DOHH2 (cell line): ENCODE measurements around the gene CMSS1.

Source experiments
- H3F3A ChIP-seq: fragments of 200-600 bp; sonication (generic), shearing (Covaris generic); 2 replicates; pipeline ENCODE4 v1.6.0; 2016; ENCODE audit warnings: antibody characterized with exemption, mild to moderate bottlenecking; ENCODE audit not compliant: control insufficient read depth, insufficient read depth
- H3K27ac ChIP-seq: fragments of 200-600 bp; sonication (generic); 2 replicates; pipeline ENCODE4 v1.5.1; 2014; ENCODE audit warnings: low read depth, mild to moderate bottlenecking, low read length, moderate library complexity
- H3K27me3 ChIP-seq: fragments of 200-600 bp; sonication (generic); 2 replicates; pipeline ENCODE4 v1.6.1; 2014; ENCODE audit warnings: mild to moderate bottlenecking, low read length, mixed read lengths; ENCODE audit not compliant: control insufficient read depth
- H3K36me3 ChIP-seq: fragments of 200-600 bp; sonication (generic); 2 replicates; pipeline ENCODE4 v1.6.1; 2014; ENCODE audit warnings: mild to moderate bottlenecking, low read length, moderate library complexity, mixed read lengths; ENCODE audit not compliant: control insufficient read depth
- H3K4me1 ChIP-seq: fragments of 200-600 bp; sonication (generic); 2 replicates; pipeline ENCODE4 v1.6.1; 2014; ENCODE audit warnings: mild to moderate bottlenecking, low read length, mixed read lengths; ENCODE audit not compliant: control insufficient read depth
- H3K4me2 ChIP-seq: fragments of 200-600 bp; sonication (generic); 2 replicates; pipeline ENCODE4 v1.6.0; 2014; ENCODE audit warnings: mild to moderate bottlenecking, low read length, moderate library complexity
- H3K4me3 ChIP-seq: fragments of 200-600 bp; sonication (generic); 2 replicates; pipeline ENCODE4 v1.5.1; 2014; ENCODE audit warnings: mild to moderate bottlenecking, low read length, mixed read lengths
- H3K79me2 ChIP-seq: fragments of 200-600 bp; sonication (generic); 2 replicates; pipeline ENCODE4 v1.6.1; 2014; ENCODE audit warnings: mild to moderate bottlenecking, low read length, mixed read lengths; ENCODE audit not compliant: control insufficient read depth
- H3K9me2 ChIP-seq: fragments of 200-600 bp; sonication (generic); replicated peaks from 2 replicates; pipeline ENCODE4 v1.6.1; 2014; ENCODE audit warnings: mild to moderate bottlenecking, low read length, mixed read lengths; ENCODE audit not compliant: control insufficient read depth
- H3K9me3 ChIP-seq: fragments of 200-600 bp; sonication (generic); 2 replicates; pipeline ENCODE4 v1.6.1; 2014; ENCODE audit warnings: antibody characterized with exemption, low read length, mixed read lengths; ENCODE audit not compliant: control insufficient read depth, insufficient read depth
- H4K20me1 ChIP-seq: fragments of 200-600 bp; sonication (generic); 2 replicates; pipeline ENCODE4 v1.6.0; 2014; ENCODE audit warnings: low read depth, mild to moderate bottlenecking, antibody characterized with exemption, low read length, moderate library complexity; ENCODE audit not compliant: control insufficient read depth, insufficient read depth
- CTCF ChIP-seq: fragments of 200-600 bp; sonication (generic); IDR thresholded peaks from one replicate; pipeline ENCODE4 v1.5.1; 2014; ENCODE audit warnings: antibody characterized with exemption, mild to moderate bottlenecking, low read depth, low read length; ENCODE audit not compliant: poor library complexity, severe bottlenecking
- EZH2phosphoT487 ChIP-seq: fragments of 200-600 bp; sonication (generic); IDR thresholded peaks from 2 replicates; pipeline ENCODE4 v1.6.1; 2017; ENCODE audit warnings: borderline replicate concordance, mild to moderate bottlenecking, antibody characterized with exemption, low read length, moderate library complexity, mixed read lengths

The CMSS1 gene

GRCh38 chr3:99780749-99781148 is 36.9 kb upstream of the CMSS1 start:
- Histone ChIP-seq H3K4me3 (no peak overlapping the region), H3K9me2 (no peaks in the 10 kb centered on the region), H3F3A (no peaks in the 10 kb centered on the region), H3K27me3 (peaks cover 4% of the 10 kb centered on the region; the same call in 1 of the 2 replicates), H3K4me1 (no peaks in the 10 kb centered on the region), H4K20me1 (no peaks in the 10 kb centered on the region), H3K4me2 (no peak overlapping the region), H3K36me3 (no peaks in the 10 kb centered on the region), H3K27ac (no peak overlapping the region), H3K79me2 (no peaks in the 10 kb centered on the region), H3K9me3 (no peaks in the 10 kb centered on the region)
- TF ChIP-seq EZH2phosphoT487, result no peak
- no peak for TF ChIP-seq CTCF

DNA sequence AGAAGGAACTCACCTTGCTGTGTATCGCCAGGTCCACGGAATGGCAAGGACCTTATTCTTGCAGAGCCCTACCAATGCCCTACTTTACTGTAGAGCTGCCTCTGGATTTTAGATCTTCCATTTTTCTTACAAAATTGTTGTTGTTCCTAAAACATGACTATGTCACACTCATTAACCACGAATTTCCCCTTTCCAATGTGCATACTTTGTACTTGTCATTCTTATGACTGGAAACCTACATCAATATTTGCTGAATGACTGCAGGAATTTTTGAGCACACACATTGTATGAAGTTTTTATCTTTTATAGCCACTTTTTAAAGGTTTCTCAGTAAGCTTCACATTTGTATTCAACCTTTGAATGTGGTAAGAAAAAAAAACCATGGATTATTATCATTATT is 35.9 kb upstream of the CMSS1 start:
- Histone ChIP-seq H3K9me3 (no peaks in the 10 kb centered on the region), H3K4me2 (no peak overlapping the region), H3K79me2 (no peaks in the 10 kb centered on the region), H3K27ac (no peak overlapping the region), H3K4me3 (no peak overlapping the region), H3F3A (no peaks in the 10 kb centered on the region), H3K27me3 (peaks cover 4% of the 10 kb centered on the region; the same call in 1 of the 2 replicates), H4K20me1 (no peaks in the 10 kb centered on the region), H3K4me1 (no peaks in the 10 kb centered on the region), H3K9me2 (no peaks in the 10 kb centered on the region), H3K36me3 (no peaks in the 10 kb centered on the region)
- TF ChIP-seq EZH2phosphoT487 (no peak), CTCF (no peak)

- Histone ChIP-seq H3K4me3 (no peak overlapping the region), H3F3A (no peaks in the 10 kb centered on the region), H3K4me1 (no peaks in the 10 kb centered on the region), H3K36me3 (no peaks in the 10 kb centered on the region), H3K79me2 (no peaks in the 10 kb centered on the region), H3K9me3 (no peaks in the 10 kb centered on the region), H3K27ac (no peak overlapping the region), H3K27me3 (peaks cover 4% of the 10 kb centered on the region; the same call in 1 of the 2 replicates), H3K9me2 (no peaks in the 10 kb centered on the region), H4K20me1 (no peaks in the 10 kb centered on the region), H3K4me2 (no peak overlapping the region)
- TF ChIP-seq EZH2phosphoT487, result no peak
- TF ChIP-seq CTCF, result no peak
Measured at GRCh38 chr3:99783011-99783573, 34.6 kb upstream of the CMSS1 start.
